ENCODE data around the gene ZFAND5.

The ZFAND5 gene

DNA sequence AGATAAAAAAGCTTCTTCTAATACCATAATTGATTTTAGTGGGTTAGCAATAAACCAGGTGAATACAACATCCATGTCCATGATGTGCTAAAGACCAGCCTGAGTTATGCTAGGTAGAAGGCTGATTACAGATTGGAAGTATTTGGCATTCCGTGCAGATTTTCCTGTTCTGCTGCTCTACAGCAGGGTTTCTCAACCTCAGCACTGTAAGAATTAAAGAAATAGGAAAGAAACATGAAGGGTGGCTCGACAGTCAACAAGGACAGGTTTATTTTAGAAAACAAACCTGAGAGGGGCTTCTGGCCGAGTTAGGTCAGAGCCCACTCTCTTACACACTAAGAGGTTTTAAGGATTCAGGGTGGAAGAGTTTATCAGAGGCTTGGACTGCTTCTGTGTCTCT lies 42.3 kb downstream of the ZFAND5 start:
- DNase-seq (ENCODE audit: low read depth): no peak

DNA sequence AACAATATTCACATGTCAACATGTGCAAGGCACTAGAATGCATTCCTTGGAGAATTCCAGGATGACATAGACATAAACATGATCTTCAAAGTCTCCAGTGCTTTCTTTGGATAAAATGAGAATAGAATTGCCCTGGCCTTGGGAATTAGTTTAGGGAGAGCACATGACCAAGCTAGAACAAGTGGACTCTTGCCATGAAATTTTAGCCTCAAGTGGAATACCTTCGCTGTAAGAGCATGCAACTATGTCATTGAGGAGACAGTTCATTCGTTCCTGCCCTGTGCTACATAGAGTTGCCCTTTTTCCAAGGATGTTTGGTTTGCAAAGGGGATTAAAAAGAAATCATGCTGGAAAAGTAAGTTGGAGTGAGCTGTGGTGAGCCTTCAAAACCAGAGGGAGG lies 42.7 kb downstream of the ZFAND5 start:
- peak; percentile 16 for DNase-seq (ENCODE audit: low read depth)

DNA sequence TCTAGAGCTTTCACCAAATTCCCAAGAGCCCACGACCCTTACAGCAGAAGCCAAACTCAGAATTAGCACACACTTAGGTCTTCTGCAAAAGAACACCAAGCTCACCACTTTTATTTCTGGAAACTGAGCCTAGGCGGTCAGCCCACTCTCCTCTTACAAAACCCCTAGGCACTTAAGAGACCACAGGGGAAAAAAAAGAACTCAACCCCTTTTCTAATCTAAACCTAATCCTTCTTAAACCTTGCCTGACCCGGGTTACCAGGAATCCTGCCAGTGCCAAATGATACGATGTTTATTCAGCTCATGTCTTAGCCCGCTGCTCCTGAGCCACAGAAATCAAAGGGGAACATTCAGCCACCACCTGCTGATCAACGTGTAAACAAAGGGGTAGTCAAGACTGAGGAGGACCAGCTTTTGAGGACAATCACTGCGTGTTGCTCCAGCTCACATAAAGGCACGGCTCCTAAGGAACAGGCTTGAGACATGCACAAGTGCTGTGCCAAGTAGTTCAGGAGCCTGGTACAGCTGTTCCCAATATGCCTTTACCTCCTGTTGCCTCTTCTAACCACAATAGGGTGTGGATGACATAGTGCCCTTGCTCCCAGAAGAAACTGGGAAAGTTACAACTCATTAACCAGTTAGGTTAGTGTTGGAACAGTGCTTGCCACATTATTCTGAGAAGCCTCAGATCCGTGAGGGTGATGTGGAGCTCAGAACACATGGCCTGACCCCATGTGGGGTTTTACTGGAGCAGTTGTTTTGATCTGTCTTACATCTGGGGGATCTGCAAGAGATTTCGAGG lies 49.3 kb downstream of the ZFAND5 start:
- DNase-seq (ENCODE audit: low read depth): peak; percentile 87

DNA sequence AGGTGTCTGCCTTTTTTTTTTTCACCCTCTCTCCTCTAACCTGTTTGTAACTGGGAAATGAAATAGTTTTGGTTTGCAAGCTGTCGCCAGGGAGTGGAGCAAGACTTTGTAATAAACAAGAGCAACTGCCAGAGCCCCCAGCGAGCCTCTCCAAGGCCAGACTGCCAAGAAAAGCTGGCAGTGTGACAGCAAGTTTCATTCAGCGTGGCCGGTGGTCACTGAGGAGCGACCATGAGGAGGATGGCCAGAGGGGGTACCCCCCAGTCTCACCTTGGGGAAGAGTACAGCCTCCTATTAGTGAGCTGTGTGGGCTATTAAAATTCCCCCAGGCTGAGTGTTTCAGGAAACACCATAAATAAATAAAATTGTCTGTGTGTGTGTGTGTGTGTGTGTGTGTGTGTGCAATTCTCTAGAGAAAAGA lies 49.9 kb downstream of the ZFAND5 start:
- peak; percentile 80 for DNase-seq (ENCODE audit: low read depth)

DNA sequence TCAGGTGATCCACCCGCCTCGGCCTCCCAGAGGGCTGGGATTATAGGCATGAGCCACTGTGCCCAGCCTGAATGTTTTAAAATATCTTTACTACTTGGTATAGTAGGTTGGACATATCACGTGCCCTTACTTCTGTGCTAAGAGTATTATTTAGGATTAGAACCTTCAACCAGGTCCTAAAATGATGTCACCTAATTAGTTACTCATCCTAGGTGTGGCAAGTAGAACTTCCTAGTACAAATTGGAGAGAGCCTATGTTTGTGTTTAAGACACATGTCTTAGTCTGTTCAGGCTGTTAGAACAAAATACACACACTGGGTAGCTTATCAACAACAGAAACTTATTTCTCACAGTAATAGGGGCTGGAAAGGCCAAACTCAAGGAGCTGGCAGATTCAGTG lies 51.5 kb downstream of the ZFAND5 start:
- DNase-seq (ENCODE audit: low read depth): no peak

DNA sequence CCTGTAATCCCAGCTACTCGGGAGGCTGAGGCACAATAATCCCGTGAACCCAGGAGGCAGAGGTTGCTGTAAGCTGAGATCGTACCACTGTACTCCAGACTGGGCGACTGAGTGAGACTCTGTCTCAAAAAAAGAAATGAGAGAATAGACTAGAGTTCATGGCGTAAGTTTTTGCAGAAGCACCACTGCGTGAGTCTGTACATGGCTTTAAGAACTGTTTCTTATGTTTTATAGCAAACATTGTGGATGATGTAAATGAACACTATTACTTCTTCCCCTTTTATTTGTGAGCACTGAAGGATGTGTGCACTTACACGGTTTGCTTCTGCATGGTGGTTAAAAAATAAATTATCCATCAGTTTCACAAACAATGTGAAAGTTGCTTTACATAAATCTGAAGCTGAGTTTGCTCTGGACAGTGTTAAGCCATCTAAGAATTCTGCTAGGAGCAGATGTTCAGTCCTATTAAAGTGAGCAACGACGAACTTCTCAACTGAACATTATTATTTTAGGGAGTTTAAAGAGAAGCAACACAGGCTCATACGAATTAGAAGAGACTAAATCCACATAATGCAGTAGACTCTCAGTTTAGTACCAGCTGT lies 52.5 kb downstream of the ZFAND5 start:
- no peak for DNase-seq (ENCODE audit: low read depth)

DNA sequence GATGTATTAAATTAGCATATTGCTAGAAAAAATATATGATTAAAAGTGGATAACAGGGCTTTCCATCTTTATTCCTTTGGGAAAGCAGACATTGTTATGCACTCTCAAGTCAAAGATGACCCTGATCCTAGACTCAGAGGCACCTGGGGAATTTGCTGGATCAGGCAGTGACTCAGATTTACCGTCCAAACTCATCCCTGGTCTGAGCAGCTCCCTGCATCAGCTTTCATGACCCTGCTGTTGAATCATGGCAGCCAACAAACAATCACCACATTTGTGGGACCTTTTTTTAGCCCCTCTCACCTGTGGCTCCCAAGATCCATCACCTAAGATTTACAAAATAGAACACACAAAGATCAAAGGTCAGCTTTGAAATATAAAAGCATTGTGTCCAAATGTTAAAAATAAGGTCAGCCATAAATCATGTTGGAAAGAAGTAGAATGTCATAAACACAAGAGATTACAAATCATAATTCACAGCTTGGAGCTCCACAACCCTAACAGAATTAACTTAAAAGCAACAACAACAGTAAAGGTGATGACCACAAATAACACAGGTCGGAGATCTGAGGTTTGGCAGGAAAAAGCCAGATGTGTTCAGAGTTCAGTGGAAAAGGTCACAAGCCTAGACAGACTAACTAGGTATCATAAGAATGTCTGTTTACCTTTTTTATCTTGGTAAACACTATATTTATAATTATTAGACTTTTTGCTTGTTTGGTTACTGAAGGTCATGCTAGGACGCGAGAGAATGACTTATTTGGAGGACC lies 55.5 kb downstream of the ZFAND5 start:
- DNase-seq (ENCODE audit: low read depth): no peak

DNA sequence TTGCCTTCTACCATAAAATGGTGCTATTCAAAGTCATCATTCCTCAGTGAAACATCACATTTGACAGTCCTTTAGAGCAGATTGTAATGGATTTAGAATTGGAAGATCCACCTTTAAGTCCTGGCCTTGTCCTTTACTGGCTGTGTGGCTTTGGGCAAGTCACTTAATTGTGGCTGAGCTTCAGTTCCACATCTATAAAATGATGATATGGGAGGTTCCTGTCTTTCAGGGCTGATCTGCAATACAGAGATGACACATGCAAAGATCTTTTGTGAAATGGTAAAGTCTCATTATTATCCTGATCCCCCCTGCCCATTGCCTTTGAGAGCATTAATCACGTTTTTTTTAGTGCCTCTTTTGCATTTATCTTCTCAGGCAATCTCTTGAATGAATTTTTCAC lies 58.2 kb downstream of the ZFAND5 start:
- DNase-seq (ENCODE audit: low read depth): no peak

DNA sequence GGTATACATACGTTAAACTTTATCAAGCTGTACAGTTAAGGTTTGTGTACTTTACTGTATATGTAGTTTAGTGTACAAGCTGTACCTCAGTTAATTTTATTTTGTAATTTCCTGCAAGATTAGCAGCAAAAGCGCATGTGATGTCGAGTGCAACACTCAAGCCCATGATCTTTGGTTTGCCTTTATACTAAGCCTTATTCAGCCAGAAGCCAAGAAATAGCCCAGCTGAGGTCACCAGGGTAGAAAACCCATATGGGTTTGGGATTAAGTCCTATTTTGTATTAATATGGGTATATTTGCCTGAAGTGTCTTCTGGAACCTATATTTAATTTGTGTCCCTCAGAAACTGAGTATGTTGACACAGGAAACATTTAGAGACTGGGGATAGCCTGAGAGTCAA lies 59.3 kb downstream of the ZFAND5 start:
- DNase-seq (ENCODE audit: low read depth): no peak

DNA sequence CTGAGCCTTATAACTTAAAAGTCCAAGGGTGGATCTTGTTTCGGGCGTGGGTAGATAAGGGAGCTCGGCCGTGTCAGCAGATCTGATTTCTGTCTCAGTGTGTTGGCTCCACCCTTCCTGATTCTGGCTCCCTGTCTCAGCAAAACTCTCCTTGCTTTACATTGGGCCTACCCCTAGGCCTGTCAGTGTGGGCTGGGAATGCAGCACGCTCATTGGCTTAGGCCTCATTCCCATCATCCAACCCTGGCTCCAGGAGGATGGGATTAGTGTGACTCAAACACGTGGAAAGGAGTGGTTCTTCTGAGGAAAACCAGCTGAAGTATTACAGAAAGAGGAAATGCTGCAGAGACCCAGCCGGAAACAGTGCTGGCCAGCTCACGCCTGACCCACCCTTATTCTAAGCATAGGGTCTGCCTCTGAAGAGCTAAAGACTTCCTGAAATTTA lies 59.9 kb downstream of the ZFAND5 start:
- peak; percentile 97 for DNase-seq (ENCODE audit: low read depth)

DNA sequence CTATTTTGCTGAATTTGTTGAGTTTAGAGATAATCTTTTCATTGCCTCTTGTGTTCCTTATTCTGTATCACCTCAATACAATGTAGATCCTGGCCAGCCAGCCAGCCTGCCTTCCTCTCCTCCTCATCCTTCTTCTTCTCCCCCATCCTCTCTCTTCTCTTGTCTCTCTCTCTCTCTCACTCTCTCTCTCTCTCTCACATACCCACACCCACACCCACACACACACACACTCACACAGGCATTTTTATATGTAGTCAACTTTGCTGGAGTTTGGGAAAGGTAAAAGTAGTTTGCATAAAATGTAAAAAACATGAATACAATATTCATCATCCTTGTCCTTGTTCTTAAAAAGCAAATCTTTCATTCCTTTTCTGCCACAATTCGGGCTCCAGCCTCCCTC lies 60.5 kb downstream of the ZFAND5 start:
- DNase-seq (ENCODE audit: low read depth): no peak

All from amniotic epithelial cell (primary cell).